Activated T-cell treated with anti-CD3 and anti-CD28 coated beads, Interleukin-2, amount 50 U/mL, for 24 hours (primary cell): ENCODE results near the gene BIRC6.
"Not testable (repeated sequence)": the region's sequence is repeated elsewhere in the genome, so short reads cannot be mapped to it uniquely, and the experiment has no call there.

Experiments used
- DNase-seq: peaks from one replicate; pipeline ENCODE4 v3.0.0-alpha.2; 2020
- H3K27ac Mint-ChIP-seq: 2 replicates; pipeline ENCODE4 v1.8.0; 2020; ENCODE audit warnings: mild to moderate bottlenecking, mixed read lengths
- H3K27me3 Mint-ChIP-seq: 2 replicates; pipeline ENCODE4 v1.8.0; 2020; ENCODE audit warnings: mixed read lengths
- H3K36me3 Mint-ChIP-seq: 2 replicates; pipeline ENCODE4 v1.8.0; 2020; ENCODE audit warnings: low read depth, mixed read lengths
- H3K4me1 Mint-ChIP-seq: 2 replicates; pipeline ENCODE4 v1.8.0; 2020; ENCODE audit warnings: low read depth, mixed read lengths
- H3K4me3 Mint-ChIP-seq: 2 replicates; pipeline ENCODE4 v1.8.0; 2020; ENCODE audit warnings: mild to moderate bottlenecking, moderate library complexity, mixed read lengths
- H3K9me3 Mint-ChIP-seq: 2 replicates; pipeline ENCODE4 v1.8.0; 2020; ENCODE audit warnings: mixed read lengths

The BIRC6 gene

DNA sequence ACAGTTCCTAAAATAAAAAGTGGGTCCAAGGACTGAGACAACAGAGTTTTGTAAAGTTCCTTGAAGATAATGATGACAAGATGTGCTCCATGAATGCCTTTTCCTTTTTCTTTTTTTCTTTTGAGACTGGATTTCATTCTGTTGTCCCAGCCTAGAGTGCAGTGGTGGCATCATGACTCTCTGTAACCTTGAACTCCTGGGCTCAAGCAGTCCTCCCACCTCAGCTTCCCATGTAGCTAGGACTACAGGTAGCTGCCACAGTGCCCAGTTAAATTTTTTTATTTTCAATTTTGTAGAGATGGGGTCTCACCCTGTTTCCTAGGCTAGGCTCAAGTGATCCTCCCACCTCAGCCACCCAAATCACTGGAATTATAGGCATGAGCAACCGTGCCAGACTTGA is 254.9 kb downstream of the BIRC6 start:
- peaks cover 85% of the 10 kb centered on the region for H3K36me3 Mint-ChIP-seq
- no peak for DNase-seq
- H3K4me1 Mint-ChIP-seq: no peaks in the 10 kb centered on the region
- H3K9me3 Mint-ChIP-seq: no peaks in the 10 kb centered on the region
- peak overlapping the region; percentile 66 for H3K27ac Mint-ChIP-seq
- H3K4me3 Mint-ChIP-seq: no peak overlapping the region
- no peaks in the 10 kb centered on the region for H3K27me3 Mint-ChIP-seq

DNA sequence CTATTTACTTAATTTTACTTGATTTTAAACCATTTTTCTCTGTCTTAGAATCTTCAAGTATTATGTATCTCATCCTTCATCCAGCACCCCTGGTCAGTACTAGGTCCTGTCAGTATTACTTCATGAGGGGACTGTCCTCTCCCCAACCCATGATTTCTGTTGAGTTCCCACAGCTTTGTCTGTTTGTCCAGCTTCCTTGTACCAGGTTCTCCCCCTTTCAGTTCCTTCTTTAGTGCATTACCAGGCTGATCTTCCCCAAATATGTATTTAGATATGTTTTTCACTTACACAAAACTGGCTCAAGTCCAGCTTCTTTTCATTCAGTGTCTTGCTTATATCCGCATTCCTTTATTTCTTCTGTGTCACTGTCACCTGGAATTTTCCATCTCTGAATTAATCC is 257.3 kb downstream of the BIRC6 start:
- Mint-ChIP-seq H3K4me1 (no peaks in the 10 kb centered on the region), H3K27ac (peak overlapping the region; percentile 10), H3K36me3 (peaks cover 87% of the 10 kb centered on the region), H3K9me3 (no peaks in the 10 kb centered on the region), H3K27me3 (no peaks in the 10 kb centered on the region), H3K4me3 (no peak overlapping the region)
- no peak for DNase-seq

DNA sequence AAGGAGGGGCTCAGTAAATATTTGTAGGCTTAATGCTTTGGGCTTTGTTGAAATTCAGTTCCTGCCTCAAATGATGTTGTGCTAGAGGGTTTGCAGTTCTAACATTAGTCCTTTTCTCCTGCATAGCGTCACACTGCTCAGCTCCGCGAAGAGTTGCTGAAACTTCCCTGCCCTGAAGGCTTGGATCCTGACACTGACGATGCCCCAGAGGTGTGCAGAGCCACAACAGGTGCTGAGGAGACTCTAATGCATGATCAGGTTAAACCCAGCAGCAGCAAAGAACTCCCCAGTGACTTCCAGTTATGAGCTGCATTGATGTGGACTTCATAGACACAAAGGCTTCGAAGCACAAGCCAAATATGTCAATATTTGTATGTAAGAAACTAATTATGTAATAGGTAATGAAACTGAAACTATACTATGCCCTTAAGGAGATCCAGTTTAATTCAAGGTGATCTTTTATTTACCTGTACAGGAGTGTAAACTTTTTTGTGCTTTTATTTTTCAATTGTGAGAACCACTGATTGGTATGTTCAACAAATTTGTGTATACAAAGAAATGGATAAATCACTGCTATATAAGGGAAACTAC is 260.9 kb downstream of the BIRC6 start:
- Mint-ChIP-seq H3K27me3 (no peaks in the 10 kb centered on the region), H3K36me3 (peaks cover 84% of the 10 kb centered on the region), H3K4me3 (no peak overlapping the region), H3K4me1 (no peaks in the 10 kb centered on the region), H3K9me3 (no peaks in the 10 kb centered on the region), H3K27ac (no peak overlapping the region)
- no peak for DNase-seq

GRCh38 chr2:32622570-32623310 is 265.9 kb downstream of the BIRC6 start:
- DNase-seq: no peak
- Mint-ChIP-seq H3K27ac (peak overlapping the region; percentile 69), H3K4me3 (no peak overlapping the region), H3K27me3 (no peaks in the 10 kb centered on the region), H3K9me3 (no peaks in the 10 kb centered on the region), H3K36me3 (peaks cover 48% of the 10 kb centered on the region), H3K4me1 (peaks cover 7% of the 10 kb centered on the region)

GRCh38 chr2:32623311-32623706 is 266.5 kb downstream of the BIRC6 start:
- H3K27ac Mint-ChIP-seq: no peak overlapping the region
- no peak for DNase-seq
- H3K27me3 Mint-ChIP-seq: no peaks in the 10 kb centered on the region
- H3K36me3 Mint-ChIP-seq: peaks cover 48% of the 10 kb centered on the region
- H3K9me3 Mint-ChIP-seq: no peaks in the 10 kb centered on the region
- peaks cover 9% of the 10 kb centered on the region for H3K4me1 Mint-ChIP-seq
- no peak overlapping the region for H3K4me3 Mint-ChIP-seq

- DNase-seq: no peak
- Mint-ChIP-seq H3K27me3 (no peaks in the 10 kb centered on the region), H3K4me3 (no peak overlapping the region), H3K9me3 (no peaks in the 10 kb centered on the region), H3K4me1 (peaks cover 20% of the 10 kb centered on the region), H3K27ac (no peak overlapping the region), H3K36me3 (peaks cover 38% of the 10 kb centered on the region)
Measured at GRCh38 chr2:32624812-32625211, 268.0 kb downstream of the BIRC6 start.

DNA sequence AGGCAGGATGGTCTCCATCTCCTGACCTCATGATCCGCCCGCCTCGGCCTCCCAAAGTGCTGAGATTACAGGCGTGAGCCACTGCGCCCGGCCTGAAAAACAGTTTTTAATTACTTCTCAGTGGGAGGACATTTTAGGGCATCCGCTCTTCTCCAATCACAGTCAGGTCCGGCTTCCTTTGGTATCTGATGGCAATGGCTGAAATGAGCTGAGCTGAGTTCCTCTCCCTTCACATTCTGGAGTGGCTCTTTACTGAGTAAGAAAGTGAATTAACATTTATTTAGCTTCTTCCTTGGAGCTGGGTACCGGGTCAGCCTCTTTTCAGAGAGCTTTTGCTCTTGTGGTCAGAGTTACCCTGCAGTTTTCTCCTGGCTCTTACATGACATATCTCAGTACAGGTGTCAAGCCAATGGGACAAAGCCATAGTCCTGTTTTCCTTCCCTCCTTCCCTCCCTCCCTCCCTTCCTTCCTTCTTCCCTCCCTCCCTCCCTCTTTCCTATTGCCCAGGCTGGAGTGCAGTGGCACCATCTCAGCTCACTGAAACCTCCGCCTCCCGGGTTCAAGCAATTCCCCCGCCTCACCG is 269.9 kb downstream of the BIRC6 start:
- H3K27ac Mint-ChIP-seq: peak overlapping the region; percentile 96
- peaks cover 31% of the 10 kb centered on the region for H3K4me1 Mint-ChIP-seq
- no peaks in the 10 kb centered on the region for H3K9me3 Mint-ChIP-seq
- DNase-seq: no peak
- peaks cover 43% of the 10 kb centered on the region for H3K36me3 Mint-ChIP-seq
- H3K4me3 Mint-ChIP-seq: peak overlapping the region; percentile 95
- no peaks in the 10 kb centered on the region for H3K27me3 Mint-ChIP-seq

GRCh38 chr2:32627441-32627813 is 270.6 kb downstream of the BIRC6 start:
- Mint-ChIP-seq H3K36me3 (peaks cover 43% of the 10 kb centered on the region), H3K4me3 (peak overlapping the region; percentile 95), H3K27ac (peak overlapping the region; percentile 96), H3K4me1 (peaks cover 37% of the 10 kb centered on the region), H3K9me3 (no peaks in the 10 kb centered on the region), H3K27me3 (no peaks in the 10 kb centered on the region)
- no peak for DNase-seq

DNA sequence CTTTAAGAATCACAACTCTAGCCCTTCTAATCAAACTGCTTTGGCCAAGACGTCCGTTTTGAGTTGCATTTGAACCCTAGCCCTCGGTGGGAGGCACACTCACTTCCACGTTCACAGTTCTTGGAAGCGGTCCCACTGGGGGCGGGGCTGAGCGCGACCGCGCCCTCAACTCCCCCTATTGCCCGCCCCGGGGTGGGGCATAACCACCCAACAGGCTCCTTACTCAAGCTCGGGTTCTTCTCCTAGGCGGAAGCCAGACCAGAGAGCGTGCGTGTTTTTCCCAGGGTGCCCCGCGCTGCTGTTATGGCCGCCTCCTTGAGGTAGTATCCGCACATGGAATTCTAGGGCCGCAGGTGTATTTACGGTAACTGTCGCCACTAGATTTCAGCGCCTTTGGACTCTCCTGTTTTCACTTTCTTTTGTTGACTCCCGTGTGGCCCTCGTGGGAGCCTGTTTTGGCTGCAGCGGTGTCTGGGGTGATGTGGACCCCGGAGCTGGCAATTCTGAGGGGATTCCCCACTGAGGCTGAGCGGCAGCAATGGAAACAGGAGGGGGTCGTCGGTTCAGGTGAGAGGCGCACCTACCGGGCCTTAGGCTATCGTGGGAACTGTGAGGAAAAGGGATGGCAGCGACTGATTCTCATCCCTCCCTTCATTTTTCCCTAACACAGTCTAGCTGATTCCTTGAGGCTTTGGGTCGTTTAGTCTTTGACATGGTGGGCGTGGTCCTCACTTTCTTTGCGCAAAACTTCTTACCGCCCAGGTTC is 271.2 kb downstream of the BIRC6 start, which contains the start of gene TTC27:
TTC27 (plus strand) TSS at position 237 of the 766 bp plus-strand sequence; CDS start at position 480, 243 bp downstream.
- H3K36me3 Mint-ChIP-seq: peaks cover 43% of the 10 kb centered on the region
- no peaks in the 10 kb centered on the region for H3K27me3 Mint-ChIP-seq
- peak within 1 kb of the TSS; percentile 95 for H3K4me3 Mint-ChIP-seq
- DNase-seq: peak; percentile 97
- no peaks in the 10 kb centered on the region for H3K9me3 Mint-ChIP-seq
- peaks cover 43% of the 10 kb centered on the region for H3K4me1 Mint-ChIP-seq
- peak within 1 kb of the TSS; percentile 96 for H3K27ac Mint-ChIP-seq

DNA sequence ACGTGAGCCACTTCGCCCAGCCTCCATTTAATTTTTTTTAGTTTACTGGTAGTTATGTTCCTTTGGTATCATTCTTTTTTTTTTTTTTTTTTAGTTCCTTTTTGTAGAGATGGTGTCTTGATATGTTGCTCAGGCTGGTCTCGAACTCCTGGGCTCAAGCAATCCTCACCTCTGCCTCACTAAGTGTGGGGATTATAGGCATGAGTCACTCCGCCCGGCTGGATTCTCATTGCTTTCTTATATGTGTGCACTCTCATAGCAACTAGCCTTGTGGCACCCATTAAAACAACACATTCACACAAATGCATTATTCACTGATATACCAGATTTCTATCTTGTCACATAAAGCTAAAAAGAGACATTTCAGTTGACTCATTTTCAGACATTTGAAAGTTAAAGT is 275.3 kb downstream of the BIRC6 start:
- H3K27ac Mint-ChIP-seq: peak overlapping the region; percentile 74
- no peaks in the 10 kb centered on the region for H3K9me3 Mint-ChIP-seq
- peaks cover 43% of the 10 kb centered on the region for H3K4me1 Mint-ChIP-seq
- no peaks in the 10 kb centered on the region for H3K27me3 Mint-ChIP-seq
- no peak for DNase-seq
- H3K36me3 Mint-ChIP-seq: peaks cover 74% of the 10 kb centered on the region
- H3K4me3 Mint-ChIP-seq: no peak overlapping the region

DNA sequence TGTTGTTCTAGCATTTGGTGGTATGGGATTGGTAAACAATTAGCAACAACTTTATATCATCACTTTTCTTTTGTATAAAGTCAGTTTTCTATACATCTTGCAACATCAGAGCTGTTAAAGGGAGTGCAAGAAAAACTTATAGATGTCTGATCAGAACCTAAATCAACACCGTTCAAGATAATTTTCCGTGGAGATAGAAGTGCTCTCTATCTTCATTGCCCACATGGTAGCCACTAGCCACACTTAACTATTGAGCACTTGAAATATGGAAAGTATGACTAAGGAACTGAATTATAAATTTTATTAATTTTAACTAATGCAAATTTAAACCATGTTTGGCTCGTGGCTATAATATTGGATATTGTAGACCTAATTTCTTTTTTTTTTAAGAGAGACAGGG is 276.2 kb downstream of the BIRC6 start:
- H3K4me1 Mint-ChIP-seq: peaks cover 36% of the 10 kb centered on the region
- H3K9me3 Mint-ChIP-seq: no peaks in the 10 kb centered on the region
- H3K27ac Mint-ChIP-seq: no peak overlapping the region
- peaks cover 83% of the 10 kb centered on the region for H3K36me3 Mint-ChIP-seq
- no peak overlapping the region for H3K4me3 Mint-ChIP-seq
- DNase-seq: no peak
- no peaks in the 10 kb centered on the region for H3K27me3 Mint-ChIP-seq

DNA sequence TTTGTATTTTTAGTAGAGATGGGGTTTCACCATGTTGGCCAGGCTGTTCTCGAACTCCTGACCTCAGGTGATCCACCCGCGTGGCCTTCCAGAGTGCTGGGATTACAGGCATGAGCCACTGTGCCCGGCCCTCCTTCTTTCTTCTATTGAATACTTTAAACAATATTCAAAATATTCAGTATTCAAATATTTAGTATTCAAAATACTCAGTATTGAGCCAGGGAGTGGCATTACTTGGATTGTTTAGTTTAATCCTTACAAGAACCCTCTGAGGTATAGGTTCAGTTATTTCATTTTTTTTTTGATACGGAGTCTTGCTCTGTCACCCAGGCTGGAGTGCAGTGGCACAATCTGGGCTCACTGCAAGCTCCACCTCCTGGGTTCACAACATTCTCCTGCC is 281.7 kb downstream of the BIRC6 start:
- not testable (repeated sequence) for H3K27ac Mint-ChIP-seq, DNase-seq, H3K27me3 Mint-ChIP-seq, H3K9me3 Mint-ChIP-seq, H3K4me3 Mint-ChIP-seq, H3K4me1 Mint-ChIP-seq
- H3K36me3 Mint-ChIP-seq: peaks cover 87% of the 10 kb centered on the region

DNA sequence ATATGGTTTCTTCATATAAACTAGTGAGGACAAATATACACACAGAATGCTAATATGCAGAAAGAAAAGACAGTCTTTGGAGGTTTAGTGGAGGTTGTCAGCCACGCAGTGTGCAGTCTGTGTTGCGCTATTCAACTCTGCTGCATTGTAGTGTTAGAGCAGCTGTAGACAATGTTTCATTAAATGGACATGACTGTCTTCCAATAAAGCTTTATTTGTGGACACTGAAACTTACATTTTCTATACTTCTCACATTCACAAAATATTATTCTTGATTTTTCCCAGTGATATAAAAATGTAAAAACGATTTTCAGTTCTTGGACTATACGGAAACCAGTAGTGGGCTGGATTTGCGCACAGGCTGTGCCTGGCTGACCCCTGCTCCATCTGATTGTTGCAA is 284.4 kb downstream of the BIRC6 start:
- DNase-seq: no peak
- Mint-ChIP-seq H3K27ac (no peak overlapping the region), H3K4me3 (no peak overlapping the region), H3K36me3 (peaks cover 89% of the 10 kb centered on the region), H3K27me3 (no peaks in the 10 kb centered on the region), H3K9me3 (no peaks in the 10 kb centered on the region), H3K4me1 (no peaks in the 10 kb centered on the region)

DNA sequence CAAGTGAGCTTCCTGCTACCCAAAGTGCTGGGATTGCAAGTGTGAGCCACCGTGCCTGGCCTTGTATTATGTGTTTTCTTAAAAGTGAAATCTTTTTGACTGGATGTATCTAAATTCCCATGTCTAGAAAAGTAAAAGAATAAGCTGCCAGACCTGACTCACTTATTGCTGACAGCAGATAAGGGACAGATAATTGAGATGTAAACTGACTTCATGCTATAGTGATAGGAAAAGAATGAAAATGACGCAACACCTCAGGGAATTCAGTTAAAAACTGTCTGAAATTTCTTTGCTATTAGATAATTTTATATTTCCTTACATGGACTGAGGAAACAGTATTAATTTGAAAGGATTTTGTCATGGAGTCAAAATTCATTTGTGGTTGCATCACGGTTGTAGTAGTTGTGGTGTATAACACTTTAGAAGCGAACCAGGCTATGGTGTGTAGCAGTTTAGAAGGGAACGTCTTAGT is 290.4 kb downstream of the BIRC6 start:
- Mint-ChIP-seq H3K4me1 (no peaks in the 10 kb centered on the region), H3K27ac (no peak overlapping the region), H3K36me3 (peaks cover 85% of the 10 kb centered on the region), H3K27me3 (no peaks in the 10 kb centered on the region), H3K9me3 (no peaks in the 10 kb centered on the region), H3K4me3 (no peak overlapping the region)
- no peak for DNase-seq
